Measurements from ENCODE around the gene LRSAM1.
A peak's percentile ranks its signal among the peaks of the same experiment; 100 is the strongest.

LRSAM1 gene

DNA sequence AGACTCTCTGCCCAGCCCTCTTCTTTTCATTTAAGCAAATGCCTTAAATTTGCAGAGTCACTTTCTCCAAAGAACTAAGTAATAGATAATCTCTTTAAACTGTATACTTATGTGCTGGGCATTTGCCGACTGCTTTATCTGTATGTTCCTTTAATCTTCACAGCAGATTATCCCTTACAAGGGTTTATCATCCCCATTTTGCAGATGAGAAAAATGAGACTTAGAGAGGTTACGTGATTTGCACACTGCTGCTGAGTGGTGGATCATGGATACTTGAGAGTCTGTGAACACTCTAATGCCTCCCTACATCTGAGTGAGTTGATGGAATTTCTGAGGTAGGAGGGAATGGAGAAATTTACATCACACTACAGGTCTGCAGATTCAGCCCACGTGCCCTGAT is 23.0 kb upstream of the LRSAM1 start:
- DNase-seq = no peak

DNA sequence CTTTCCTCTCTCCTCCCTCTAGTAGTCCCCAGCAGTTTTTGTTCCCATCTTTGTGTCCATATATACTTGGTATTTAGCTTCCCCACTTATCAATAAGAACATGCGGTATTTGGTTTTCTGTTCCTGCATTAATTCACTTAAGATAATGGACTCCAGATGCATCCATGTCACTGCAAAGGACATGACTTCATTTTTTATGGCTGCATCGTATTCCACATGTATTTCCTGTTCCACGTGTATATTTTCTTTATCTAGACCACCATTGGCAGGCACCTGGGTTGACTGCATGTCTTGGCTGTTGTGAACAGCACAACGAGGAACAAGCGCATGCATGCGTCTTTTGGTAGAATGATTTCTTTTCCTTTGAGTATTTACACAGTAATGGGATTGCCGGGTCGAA is 20.9 kb upstream of the LRSAM1 start:
- no peak for DNase-seq

DNA sequence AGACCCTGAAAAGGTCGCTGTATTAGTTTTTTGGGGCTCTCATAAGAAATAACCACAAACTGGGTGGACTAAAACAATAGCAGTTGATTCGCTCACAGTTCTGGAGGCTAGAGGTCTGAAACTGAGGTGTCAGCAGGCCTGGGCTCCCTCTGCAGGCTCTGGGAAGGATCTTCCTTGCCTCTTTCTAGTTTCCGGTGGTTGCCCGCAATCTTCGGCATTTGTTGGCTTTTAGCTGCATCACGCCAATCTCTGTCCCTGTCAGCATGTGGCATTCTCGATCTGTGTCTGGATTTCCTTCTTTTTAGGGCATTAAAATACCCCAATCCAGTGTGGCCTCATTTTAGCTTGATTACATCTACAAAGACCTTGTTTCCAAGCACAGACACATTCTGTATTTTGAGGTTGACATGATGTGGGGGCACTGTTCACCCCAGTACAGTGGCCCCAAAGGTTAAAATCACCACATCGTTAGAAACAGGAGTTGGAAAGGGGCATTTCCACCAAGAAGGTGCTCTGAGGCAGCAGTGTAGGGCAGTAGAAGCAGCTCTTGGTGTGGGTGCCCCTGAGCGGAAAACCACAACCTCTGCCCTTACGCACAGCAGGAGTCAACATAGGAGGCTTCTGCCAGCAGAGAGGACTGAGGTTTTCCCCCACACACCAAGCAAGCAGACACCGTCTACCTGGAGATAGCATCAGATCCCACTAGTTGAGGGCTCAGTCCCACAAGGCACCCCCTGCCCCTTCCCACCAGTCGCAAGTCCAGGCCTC is 13.6 kb upstream of the LRSAM1 start:
- DNase-seq = no peak

DNA sequence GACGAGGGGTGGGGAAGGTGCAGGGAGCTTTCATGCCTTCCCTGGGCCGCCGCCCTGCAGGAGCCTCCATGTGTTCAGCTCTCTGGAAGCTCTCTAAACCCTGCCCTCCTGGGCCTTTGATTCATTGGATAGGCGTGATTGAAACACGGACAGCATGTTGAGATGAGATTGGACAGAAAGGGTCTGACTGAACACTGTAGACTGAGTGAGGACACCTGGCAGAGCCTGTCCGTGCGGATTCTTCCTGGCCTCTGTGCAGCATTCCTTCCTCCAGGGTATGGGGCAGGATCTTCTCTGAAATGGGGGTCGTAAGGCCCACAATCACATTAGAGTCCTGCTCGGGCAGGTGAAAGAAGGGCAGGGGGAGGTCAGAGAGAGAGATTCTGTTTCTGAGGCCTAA is 12.9 kb upstream of the LRSAM1 start:
- no peak for DNase-seq

DNA sequence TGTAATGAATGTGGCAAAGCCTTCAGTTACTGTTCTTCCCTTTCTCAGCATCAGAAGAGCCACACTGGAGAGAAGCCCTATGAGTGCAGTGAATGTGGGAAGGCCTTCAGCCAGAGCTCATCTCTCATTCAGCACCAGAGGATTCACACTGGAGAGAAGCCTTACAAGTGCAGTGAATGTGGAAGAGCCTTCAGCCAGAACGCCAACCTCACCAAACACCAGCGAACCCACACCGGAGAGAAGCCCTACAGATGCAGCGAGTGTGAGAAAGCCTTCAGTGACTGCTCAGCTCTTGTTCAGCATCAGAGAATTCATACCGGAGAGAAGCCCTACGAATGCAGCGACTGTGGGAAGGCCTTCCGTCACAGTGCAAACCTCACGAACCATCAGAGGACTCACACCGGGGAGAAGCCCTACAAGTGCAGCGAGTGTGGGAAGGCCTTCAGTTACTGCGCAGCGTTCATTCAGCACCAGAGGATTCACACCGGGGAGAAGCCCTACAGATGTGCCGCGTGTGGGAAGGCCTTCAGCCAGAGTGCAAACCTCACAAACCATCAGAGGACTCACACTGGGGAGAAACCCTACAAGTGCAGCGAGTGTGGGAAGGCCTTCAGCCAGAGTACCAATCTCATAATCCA is 6.9 kb upstream of the LRSAM1 start:
- DNase-seq = no peak

DNA sequence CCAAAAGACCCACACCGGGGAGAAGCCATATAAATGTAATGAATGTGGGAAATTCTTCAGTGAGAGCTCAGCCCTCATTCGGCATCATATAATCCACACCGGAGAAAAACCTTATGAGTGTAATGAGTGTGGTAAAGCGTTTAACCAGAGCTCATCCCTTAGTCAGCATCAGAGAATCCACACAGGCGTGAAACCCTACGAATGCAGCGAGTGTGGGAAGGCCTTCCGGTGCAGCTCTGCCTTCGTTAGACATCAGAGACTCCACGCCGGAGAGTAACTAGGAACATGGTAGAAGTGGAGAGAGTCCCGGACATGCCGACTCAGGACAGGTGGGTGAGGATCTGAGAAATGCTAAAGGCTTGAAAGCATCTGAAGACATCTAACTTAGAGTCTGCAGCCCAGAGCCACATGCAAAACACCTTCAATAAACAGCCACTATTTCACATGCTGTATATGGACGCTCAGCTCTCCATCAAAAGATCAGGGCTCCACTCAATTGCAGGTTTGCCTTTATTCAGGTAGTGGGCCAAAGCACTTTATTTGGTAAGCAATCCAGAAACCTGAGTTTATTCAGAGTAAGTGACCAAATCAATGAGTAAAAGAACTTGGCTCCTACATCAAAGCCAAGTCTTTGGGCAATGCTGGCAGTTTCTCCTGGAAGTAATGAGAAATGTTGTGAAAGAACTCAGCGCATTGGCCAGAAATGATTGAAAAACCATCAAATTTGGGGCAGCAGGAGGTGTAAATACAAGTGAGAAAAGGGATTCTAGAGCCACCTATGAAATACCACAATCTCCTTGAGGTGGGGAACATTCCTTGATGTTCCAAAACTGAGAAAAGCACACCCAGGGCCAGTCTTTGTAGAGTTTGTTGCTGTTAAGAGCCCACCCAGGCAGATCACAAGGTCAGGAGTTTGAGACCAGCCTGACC is 6.1 kb upstream of the LRSAM1 start:
- DNase-seq = no peak

DNA sequence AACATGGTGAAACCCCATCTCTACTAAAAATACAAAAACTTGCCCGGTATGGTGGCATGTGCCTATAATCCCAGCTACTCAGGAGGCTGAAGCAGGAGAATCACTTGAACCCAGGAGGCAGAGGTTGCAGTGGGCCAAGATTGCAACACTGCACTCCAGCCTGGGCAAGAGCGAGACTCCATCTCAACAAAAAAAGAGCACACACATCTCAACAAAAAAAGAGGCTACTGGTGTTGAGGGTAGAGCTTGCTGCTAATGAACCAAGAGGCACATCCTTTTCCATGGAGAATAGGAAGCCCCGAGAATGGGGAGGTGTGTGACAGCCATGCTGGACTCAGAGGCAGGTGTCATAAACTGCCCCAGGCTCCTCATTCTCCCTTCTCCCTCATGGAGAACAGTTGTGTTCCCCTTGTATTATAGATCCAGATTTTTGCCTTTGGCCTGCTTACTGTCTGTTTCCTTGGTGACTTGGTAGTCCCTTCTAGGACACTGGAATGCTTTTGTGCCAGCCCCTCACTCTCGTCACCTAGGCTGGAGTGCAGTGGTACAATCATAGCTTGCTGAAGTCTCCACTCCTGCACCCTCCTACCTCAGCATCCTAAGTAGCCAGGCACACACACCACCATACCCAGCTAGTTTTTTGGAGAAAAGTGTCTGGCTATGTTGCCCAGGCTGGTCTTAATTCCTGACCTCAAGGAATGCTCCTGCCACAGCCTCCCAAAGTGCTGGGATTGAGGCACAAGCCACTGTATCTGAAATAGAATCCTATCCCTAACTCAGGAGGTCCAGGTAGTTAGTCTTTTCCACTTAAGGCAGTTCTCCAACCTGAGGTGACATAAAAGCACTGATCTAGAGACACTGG is 5.2 kb upstream of the LRSAM1 start:
- DNase-seq = no peak

DNA sequence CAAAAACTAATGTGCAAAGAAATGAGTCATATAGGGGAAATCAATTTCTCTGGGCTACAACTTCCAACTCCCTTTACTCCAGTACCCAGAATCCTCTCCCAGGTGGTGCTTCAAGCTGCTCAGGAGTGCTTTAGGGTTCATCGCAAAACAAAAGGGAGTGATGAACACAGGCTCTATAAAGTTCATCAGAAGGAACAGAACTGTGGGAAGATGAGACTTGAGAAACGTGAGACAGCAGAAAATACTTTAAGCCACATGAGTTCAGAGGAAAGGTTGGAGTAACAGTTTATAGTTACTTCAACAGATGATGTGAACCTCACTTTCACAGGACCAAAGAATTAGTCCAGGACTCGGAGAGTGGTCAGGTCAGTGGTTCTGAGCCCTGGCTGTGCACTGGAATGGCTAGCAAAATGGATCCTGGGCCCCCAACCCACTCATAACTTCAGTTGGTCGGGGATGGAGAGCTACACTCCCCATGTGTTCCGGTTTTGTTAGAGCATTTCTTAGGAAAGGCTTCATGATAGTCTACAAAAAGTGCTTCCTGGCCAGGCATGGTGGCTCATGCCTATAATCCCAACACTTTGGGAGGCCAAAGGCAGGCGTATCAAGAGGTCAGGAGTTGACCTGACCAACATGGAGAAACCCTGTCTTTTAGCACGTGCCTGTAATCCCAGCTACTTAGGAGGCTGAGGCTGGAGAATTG is 4.4 kb upstream of the LRSAM1 start:
- no peak for DNase-seq

DNA sequence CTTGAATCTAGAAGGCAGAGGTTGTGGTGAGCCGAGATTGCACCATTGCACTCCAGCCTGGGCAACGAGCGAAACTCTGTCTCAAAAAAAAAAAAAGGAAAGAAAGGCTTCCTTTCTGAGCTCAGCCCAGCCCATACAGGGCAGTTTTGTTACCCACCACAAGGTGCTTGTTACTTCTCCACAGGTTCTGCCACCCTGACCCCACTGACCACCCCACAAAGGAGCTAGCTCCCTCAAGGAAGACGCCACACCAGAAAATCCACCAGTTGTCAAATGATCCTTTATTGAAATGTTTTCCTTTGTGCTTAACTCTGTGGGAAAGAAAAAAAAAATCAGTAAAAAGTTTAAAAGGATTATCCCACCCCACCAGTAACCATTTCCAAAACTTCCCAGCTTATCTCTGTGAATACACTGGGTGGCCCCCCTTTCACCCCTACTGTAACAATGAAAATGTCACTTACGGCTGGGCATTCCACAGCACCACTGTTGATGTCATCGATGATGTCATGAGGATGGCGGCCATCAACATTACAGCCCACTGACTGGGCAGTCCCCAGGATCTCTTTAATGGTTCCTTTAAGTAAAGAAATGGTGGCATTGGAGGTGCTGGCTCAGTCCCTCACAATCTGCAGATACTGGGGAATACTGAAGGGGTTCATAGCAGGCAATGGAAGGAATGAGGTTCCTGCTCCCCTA is 3.7 kb upstream of the LRSAM1 start:
- DNase-seq = no peak

DNA sequence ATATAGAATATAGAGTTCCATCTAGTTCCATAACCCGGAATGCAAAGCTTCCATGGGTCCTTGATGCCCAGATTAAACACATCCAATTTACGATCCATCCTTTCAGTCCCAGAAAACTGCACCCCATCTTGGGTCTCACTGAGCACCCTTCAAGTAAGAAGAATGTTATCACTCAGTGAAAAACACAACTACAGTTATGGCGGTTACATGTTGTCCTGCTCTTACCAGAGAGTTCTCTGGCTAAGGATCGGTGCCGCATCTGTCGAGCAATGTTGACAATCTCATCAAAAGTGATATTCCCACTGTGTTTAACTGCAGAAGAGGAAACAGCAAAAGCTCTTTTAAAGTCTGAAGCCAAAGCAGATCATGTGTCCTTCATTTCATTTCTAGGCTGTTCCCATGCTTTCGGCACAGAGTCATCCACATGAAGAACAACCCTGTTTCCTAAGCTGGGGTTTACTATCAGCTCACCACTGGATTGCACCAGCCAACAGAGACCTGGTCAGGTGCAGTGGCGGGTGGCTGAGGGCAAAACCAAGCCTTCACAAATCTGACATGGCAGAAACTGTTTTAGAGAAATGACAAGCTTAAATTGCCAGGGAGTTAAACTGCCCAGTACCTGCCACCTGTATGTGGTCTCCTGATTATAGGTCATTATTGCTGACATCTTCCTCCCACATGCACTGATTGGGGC is 3.1 kb upstream of the LRSAM1 start:
- DNase-seq = no peak

DNA sequence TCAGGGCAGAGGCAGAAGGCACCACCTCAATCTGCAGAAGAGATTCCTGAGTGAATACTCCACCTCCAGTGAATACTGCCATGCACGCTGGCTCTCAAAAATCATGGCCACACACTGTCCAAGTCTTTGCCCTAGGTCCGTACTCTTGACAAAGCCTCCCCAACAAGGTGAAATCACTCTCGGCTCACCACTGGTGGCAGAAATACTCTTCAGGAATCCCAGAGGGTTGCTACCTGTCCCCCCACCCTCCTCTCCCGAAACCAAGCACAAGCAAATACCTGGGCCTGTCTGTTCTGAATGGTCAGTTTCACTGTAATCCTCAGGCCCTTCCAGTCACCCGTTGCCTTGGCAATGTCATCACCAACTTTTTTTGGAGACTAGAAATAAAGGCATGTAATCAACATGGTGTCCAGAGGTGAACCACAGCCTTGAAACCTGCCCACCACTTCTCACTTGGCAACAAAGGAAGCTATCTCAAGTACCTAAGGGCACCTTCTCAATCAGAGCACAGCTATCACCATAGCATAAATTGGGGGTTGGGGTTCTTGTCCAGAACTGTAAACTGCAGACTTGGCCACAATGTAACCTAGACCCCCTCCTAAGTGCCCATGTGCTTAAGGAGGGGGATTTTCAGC is 1.9 kb upstream of the LRSAM1 start:
- no peak for DNase-seq

DNA sequence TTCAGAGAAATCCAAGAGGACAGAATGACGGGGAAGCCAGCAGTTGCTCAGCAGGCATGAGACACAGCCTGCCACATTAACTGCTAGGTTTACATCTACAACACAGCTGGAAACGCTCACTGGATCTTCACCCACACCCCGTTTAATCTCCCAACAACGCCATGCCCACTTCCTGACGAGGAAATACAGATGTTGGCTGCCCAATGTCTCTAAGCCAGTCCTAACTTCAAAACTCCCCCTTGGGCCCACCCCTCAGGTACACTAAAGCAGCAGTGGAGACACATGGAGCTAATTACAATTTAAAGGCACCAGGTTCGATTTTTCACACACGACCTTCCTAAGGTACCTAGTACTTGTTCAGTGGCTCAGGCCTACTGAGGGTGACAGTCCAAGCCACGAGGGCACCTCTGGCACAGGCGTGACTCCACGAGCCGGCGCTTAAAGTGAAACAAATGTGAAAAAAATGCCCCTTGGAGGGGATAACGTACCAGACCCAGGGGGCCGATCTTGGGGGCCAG is 1.0 kb upstream of the LRSAM1 start:
- DNase-seq = peak; percentile 42

DNA sequence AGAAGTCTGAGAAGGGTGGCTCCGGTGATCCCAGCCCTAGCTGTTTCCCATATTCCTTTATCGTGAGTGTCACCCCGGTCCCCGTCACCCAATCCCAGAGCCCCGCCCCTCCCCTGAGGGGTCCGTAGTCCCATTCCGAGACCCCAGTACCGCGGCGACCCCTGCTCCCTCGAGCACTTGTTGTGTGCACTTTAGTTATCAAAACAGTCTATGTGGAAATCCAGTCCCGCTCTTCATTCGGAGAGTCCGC is 223 bp downstream of the LRSAM1 start:
- no peak for DNase-seq

DNA sequence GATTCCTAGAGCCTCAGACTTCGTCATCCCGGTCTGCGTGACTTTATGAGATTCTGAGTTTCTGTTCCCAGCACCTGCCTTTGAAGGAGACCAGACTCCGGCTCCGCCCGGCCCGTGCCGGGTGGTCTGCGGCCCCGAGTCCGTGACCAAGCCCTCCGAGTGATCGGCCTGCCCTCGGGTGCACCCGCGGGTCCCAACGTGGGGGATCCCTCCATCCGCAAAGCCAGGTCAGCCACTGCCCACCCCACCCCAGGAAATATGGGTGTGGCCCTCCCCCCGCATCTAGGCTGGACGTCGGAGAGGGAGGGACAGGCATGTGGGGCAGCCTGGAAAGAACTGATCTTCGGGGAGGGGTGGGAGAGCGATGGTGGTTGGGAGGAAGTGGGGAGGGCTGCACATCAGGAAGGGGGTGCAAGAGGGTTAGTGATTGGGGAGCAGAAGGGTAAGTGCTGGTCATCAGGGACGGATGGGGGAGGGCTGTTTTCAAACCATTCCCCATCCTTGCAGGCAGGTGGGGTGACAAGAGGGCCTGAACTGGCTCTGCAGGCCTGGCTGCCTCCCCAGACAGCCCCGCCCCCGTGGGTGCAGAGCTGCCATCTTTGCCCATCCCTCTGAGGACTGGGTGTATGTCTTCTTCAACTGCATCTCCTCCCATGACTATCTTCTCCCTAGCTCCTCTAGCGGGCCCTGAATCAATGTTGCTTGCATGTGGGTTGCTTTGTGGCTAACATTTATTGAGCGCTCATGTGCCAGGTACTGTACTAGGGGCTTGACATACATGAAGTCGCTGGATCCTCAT is 747 bp downstream of the LRSAM1 start:
- peak; percentile 65 for DNase-seq

DNA sequence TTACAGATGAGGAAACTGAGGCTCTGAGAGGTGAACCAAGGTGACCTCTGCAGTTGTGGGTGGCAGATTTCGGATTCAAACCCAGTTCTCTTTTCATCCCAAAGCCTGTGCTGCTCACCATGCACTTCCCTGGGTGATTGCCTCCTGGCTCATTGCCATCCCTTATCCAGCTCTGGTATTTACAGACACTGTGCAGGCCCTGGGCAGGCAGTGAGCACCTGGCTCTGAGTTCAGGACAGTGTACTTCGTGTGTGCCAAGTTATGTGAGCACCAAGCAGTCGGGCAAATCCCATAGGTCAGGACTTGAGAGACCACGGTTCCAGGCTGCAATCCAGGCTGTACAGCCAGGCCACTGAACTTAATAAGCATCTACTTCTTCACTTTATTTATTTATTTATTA is 1.4 kb downstream of the LRSAM1 start:
- DNase-seq = peak; percentile 46

DNA sequence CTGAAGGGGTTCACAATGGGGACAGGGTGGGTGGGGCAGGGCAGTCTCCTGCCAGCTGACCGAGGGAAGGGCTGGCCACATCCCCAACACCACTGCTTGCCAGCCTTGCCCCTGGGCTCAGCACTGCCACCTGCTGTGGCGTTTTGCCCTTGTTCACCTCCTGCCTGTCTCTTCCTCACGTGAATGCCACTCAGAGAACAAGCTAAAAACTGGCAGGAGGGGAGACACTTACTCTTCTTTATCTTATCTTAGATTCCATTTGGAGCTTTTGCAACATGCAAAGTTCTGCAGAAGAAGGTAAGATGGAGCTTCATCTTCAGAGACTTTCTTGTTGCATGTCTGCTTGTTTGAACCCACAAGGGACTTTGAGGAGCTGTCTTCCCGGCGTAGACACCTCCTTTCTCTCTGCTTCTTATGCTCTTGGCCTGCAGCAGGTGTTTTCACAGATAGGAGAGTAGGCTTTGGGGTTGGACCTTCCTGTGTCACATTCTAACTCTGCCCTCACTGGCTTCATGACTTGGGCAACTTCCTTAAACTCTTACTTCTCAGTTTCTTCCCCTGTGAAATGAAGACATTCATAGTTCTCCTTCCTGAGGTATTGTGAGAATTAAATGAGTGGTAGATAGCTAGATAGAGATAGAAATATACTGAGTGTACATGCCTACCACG is 4.1 kb downstream of the LRSAM1 start:
- no peak for DNase-seq

DNA sequence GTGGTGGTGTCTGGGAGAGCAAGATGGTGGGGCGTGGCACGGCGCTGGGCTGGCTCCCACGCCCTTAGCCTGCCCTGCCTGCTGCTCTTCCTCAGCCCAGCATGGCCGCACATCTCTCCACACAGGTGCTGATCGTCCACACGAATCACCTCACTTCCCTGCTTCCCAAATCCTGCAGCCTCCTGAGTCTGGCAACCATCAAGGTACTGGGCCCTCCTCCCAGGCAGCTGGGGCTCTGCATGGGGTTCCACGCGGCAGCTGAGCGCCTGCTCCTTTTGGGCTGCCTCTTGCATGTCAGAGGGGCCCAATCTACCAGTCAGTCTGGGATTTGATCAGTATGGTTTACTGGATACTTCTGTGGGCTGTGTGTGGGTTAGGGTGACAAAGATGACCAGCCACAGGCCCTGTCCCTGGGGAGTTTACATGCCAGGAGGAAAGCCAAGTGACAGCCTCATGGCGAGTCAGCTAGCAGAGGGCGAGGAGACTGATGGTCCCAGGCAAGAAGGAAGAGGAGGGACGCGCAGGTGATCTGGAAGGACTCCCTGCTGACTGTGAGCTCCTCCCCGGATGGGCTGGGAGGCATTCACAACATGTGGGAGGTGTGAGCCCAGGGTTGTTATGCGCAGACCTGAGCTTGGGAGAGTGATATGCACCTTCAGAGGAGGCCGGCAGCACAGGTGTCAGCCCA is 6.0 kb downstream of the LRSAM1 start:
- DNase-seq = no peak

DNA sequence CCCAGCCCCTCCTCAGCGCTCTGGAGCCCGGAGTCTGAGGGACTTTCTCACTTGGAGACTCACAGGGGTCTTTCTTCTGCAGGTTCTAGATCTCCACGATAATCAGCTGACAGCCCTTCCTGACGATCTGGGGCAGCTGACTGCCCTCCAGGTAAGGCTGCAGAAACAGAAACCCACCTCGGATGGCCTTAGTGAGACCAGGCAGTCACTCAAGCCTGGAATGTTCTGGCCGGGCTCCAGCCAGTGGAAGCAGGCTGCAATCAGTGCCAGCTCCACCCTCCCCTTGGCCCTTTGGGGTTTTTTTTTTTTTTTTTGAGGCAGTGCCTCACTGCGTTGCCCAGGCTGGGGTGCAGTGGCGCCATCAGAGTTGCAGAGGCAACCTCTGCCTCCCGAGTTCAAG is 7.6 kb downstream of the LRSAM1 start:
- DNase-seq = no peak
